Tongue (tissue), 1 donor: ENCODE data around the gene ZNF256. TPM values are rescaled to one million over a fixed set of nuclear protein-coding genes. Genes with fewer than 3 reads are reported as not detected.

Experiments
- total RNA-seq: library from RNA; depleted of rRNA; stranded (reverse); fragments of >200 nt; gene quantifications from one replicate; pipeline ENCODE4 v1.2.3, GENCODE V29; 2014

The ZNF256 gene
- total RNA-seq, 1 donor from 2014 or later = 12.1 TPM

Other genes starting within 250 kb of the ZNF256 start
- 13.1 TPM for gene ZNF154, start 238.5 kb downstream of the ZNF256 start, total RNA-seq
- gene ZNF671, start 220.1 kb downstream of the ZNF256 start, total RNA-seq = 8.4 TPM
- gene ZNF776, start 200.9 kb downstream of the ZNF256 start, total RNA-seq = 22.4 TPM
- gene ZNF586, start 178.0 kb downstream of the ZNF256 start, total RNA-seq = 29.4 TPM
- gene ZNF552, start 132.8 kb downstream of the ZNF256 start, total RNA-seq = 5.7 TPM
- gene ZNF587B, start 117.4 kb downstream of the ZNF256 start, total RNA-seq = 14.5 TPM
- gene ZNF587, start 97.8 kb downstream of the ZNF256 start, total RNA-seq = 25.0 TPM
- gene ZNF814, start 58.7 kb downstream of the ZNF256 start, total RNA-seq = 11.2 TPM
- 24.7 TPM for gene ZNF417, start 31.1 kb downstream of the ZNF256 start, total RNA-seq
- gene ZNF418, start 12.3 kb downstream of the ZNF256 start, total RNA-seq = 15.8 TPM
- gene C19orf18, start 26.8 kb upstream of the ZNF256 start, total RNA-seq = 0.82 TPM
- gene ZNF606, start 55.1 kb upstream of the ZNF256 start, total RNA-seq = 28.5 TPM
- not detected for gene ZSCAN1, start 86.3 kb upstream of the ZNF256 start, total RNA-seq
- gene ZNF135, start 111.6 kb upstream of the ZNF256 start, total RNA-seq = 11.3 TPM
- gene ZSCAN18, start 150.5 kb upstream of the ZNF256 start, total RNA-seq = 100 TPM
- 20.9 TPM for gene ZNF329, start 203.1 kb upstream of the ZNF256 start, total RNA-seq
- 16.5 TPM for gene ZNF274, start 235.4 kb upstream of the ZNF256 start, total RNA-seq